ENCODE data around the gene C1QTNF9.
"Not testable (repeated sequence)": the region's sequence is repeated elsewhere in the genome, so short reads cannot be mapped to it uniquely, and the experiment has no call there.

- TF ChIP-seq, protein P1, sequence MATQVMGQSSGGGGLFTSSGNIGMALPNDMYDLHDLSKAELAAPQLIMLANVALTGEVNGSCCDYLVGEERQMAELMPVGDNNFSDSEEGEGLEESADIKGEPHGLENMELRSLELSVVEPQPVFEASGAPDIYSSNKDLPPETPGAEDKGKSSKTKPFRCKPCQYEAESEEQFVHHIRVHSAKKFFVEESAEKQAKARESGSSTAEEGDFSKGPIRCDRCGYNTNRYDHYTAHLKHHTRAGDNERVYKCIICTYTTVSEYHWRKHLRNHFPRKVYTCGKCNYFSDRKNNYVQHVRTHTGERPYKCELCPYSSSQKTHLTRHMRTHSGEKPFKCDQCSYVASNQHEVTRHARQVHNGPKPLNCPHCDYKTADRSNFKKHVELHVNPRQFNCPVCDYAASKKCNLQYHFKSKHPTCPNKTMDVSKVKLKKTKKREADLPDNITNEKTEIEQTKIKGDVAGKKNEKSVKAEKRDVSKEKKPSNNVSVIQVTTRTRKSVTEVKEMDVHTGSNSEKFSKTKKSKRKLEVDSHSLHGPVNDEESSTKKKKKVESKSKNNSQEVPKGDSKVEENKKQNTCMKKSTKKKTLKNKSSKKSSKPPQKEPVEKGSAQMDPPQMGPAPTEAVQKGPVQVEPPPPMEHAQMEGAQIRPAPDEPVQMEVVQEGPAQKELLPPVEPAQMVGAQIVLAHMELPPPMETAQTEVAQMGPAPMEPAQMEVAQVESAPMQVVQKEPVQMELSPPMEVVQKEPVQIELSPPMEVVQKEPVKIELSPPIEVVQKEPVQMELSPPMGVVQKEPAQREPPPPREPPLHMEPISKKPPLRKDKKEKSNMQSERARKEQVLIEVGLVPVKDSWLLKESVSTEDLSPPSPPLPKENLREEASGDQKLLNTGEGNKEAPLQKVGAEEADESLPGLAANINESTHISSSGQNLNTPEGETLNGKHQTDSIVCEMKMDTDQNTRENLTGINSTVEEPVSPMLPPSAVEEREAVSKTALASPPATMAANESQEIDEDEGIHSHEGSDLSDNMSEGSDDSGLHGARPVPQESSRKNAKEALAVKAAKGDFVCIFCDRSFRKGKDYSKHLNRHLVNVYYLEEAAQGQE (IDR thresholded peaks at IDR 0.05), result not testable (repeated sequence)
- TF ChIP-seq, protein P2, sequence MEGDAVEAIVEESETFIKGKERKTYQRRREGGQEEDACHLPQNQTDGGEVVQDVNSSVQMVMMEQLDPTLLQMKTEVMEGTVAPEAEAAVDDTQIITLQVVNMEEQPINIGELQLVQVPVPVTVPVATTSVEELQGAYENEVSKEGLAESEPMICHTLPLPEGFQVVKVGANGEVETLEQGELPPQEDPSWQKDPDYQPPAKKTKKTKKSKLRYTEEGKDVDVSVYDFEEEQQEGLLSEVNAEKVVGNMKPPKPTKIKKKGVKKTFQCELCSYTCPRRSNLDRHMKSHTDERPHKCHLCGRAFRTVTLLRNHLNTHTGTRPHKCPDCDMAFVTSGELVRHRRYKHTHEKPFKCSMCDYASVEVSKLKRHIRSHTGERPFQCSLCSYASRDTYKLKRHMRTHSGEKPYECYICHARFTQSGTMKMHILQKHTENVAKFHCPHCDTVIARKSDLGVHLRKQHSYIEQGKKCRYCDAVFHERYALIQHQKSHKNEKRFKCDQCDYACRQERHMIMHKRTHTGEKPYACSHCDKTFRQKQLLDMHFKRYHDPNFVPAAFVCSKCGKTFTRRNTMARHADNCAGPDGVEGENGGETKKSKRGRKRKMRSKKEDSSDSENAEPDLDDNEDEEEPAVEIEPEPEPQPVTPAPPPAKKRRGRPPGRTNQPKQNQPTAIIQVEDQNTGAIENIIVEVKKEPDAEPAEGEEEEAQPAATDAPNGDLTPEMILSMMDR (IDR thresholded peaks at IDR 0.05; ENCODE audit: low read depth, low read length, missing input control), result not testable (repeated sequence)
- TF ChIP-seq, protein P3, sequence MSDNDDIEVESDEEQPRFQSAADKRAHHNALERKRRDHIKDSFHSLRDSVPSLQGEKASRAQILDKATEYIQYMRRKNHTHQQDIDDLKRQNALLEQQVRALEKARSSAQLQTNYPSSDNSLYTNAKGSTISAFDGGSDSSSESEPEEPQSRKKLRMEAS (IDR thresholded peaks at IDR 0.05), result not testable (repeated sequence)
- TF ChIP-seq SP1 (IDR thresholded peaks at IDR 0.05); TAF1 (conservative IDR thresholded peaks at IDR 0.05); RAD21 (IDR thresholded peaks at IDR 0.05); ZBTB33 (IDR thresholded peaks at IDR 0.05); YY1 (IDR thresholded peaks at IDR 0.05); JUND (IDR thresholded peaks at IDR 0.05); GABPA (IDR thresholded peaks at IDR 0.05 in 1 of 2, conservative IDR thresholded peaks at IDR 0.05 in 1 of 2): not testable (repeated sequence)
These were observed 18.2 kb downstream of the C1QTNF9 start for GRCh38 chr13:24327598-24327997.

Data from liver (tissue), 3 donors.